H1 (cell line): ENCODE data around the gene MYPOP. TPM values are rescaled to one million over a fixed set of nuclear protein-coding genes. Genes with fewer than 3 reads are reported as not detected.
A peak's percentile ranks its signal among the peaks of the same experiment; 100 is the strongest.

Experiments
- ATF3 ChIP-seq: IDR thresholded peaks from 2 replicates; pipeline ENCODE4 v1.6.1; 2011; ENCODE audit warnings: low read depth, mild to moderate bottlenecking, low read length; ENCODE audit not compliant: insufficient read depth
- BACH1 ChIP-seq: IDR thresholded peaks from 2 replicates; pipeline ENCODE4 v1.6.1; 2012; ENCODE audit warnings: low read length, improper control_type of control experiment
- CBX8 ChIP-seq: fragments of 300-800, 300-1000 bp; sonication (generic); IDR thresholded peaks from 2 replicates; pipeline ENCODE4 v1.7.1; 2016; ENCODE audit warnings: low read depth, low read length, borderline replicate concordance
- CHD1 ChIP-seq: IDR thresholded peaks from 2 replicates; pipeline ENCODE4 v1.6.1; 2012; ENCODE audit warnings: low read depth, low read length, improper control_type of control experiment
- CREB1 ChIP-seq: IDR thresholded peaks from 2 replicates; pipeline ENCODE4 v1.6.1; 2012; ENCODE audit warnings: inconsistent platforms
- EZH2 ChIP-seq: fragments of 200-600 bp; sonication (generic); IDR thresholded peaks from 2 replicates; pipeline ENCODE4 v1.7.1; 2012; ENCODE audit warnings: low read depth, mild to moderate bottlenecking, moderate library complexity, low read length, inconsistent platforms; ENCODE audit not compliant: severe bottlenecking
- JUND ChIP-seq: IDR thresholded peaks from 2 replicates; pipeline ENCODE4 v1.6.1; 2011; ENCODE audit warnings: mild to moderate bottlenecking, improper control_type of control experiment, low read length
- KDM4A ChIP-seq: IDR thresholded peaks from one replicate; pipeline ENCODE4 v1.7.1; 2012; ENCODE audit warnings: low read depth, mild to moderate bottlenecking, moderate library complexity, low read length, inconsistent platforms; ENCODE audit not compliant: severe bottlenecking
- KDM5A ChIP-seq: fragments of 200-600 bp; IDR thresholded peaks from 2 replicates; pipeline ENCODE4 v1.7.1; 2012; ENCODE audit warnings: mild to moderate bottlenecking, low read length, inconsistent platforms, mixed read lengths
- MAX ChIP-seq: IDR thresholded peaks from 2 replicates; pipeline ENCODE4 v1.6.1; 2012; ENCODE audit warnings: inconsistent platforms
- RAD21 ChIP-seq, 2 experiments: IDR thresholded peaks in 1 of 2; conservative IDR thresholded peaks in 1 of 2; 2 replicates each; pipeline ENCODE4 v1.6.1; 2011; ENCODE audit warnings: low read depth in 2 of 2, low read length in 2 of 2, improper control_type of control experiment in 1 of 2, inconsistent platforms in 1 of 2, mild to moderate bottlenecking in 1 of 2, moderate library complexity in 1 of 2
- SIN3A ChIP-seq, 2 experiments: IDR thresholded peaks in 1 of 2; conservative IDR thresholded peaks in 1 of 2; 2 replicates each; pipeline ENCODE4 v1.6.1; 2011 to 2012; ENCODE audit warnings: low read length in 2 of 2, improper control_type of control experiment in 1 of 2, low read depth in 1 of 2, mild to moderate bottlenecking in 1 of 2
- SP1 ChIP-seq: IDR thresholded peaks from 2 replicates; pipeline ENCODE4 v1.6.1; 2011; ENCODE audit warnings: low read depth, low read length
- TAF7 ChIP-seq: optimal IDR thresholded peaks from 2 replicates; pipeline ENCODE3; 2011; ENCODE audit warnings: low read depth, mild to moderate bottlenecking, inconsistent platforms, low read length, moderate library complexity, borderline replicate concordance
- polyA plus RNA-seq, 7 experiments: library from polyadenylated mRNA; depleted of rRNA in 3 of 7; stranded (reverse) in 5 of 7; unstranded in 2 of 7; fragments of >200 nt in 5 of 7; fragments of 200-250 nt in 2 of 7; gene quantifications; 1 replicate in 5 of 7; 2 replicates in 1 of 7; 4 replicates in 1 of 7; pipeline versions ENCODE4 v1.2.1 to v1.2.3, GENCODE V29; 2011 to 2013; ENCODE audit warnings: missing spikeins in 2 of 7, mixed read lengths in 2 of 7
- total RNA-seq: library from RNA; stranded (reverse); fragmentation: NEBNext Ultra II Directional; extraction: Animal tissue kit (Norgen Biotek cat#: 25700); gene quantifications from 2 replicates; pipeline ENCODE4 v1.2.1, GENCODE V29; 2021
- TF ChIP-seq, protein P1 (sequence below), 3 experiments: IDR thresholded peaks; 1 replicate in 2 of 3; 2 replicates in 1 of 3; pipeline versions ENCODE4 v1.5.1 to v1.6.1; 2011; ENCODE audit warnings: low read length in 3 of 3, mild to moderate bottlenecking in 3 of 3, inconsistent platforms in 2 of 3, low read depth in 1 of 3, moderate library complexity in 1 of 3; ENCODE audit not compliant: insufficient read depth in 1 of 3; ENCODE audit errors: control extremely low read depth in 1 of 3

MYPOP gene
- total and polyA plus RNA-seq, 2 of the 8 experiments (the other 6 are each of a cell fraction or from before 2014, with no cell fraction given) = 3.2 to 11.1 TPM

DNA sequence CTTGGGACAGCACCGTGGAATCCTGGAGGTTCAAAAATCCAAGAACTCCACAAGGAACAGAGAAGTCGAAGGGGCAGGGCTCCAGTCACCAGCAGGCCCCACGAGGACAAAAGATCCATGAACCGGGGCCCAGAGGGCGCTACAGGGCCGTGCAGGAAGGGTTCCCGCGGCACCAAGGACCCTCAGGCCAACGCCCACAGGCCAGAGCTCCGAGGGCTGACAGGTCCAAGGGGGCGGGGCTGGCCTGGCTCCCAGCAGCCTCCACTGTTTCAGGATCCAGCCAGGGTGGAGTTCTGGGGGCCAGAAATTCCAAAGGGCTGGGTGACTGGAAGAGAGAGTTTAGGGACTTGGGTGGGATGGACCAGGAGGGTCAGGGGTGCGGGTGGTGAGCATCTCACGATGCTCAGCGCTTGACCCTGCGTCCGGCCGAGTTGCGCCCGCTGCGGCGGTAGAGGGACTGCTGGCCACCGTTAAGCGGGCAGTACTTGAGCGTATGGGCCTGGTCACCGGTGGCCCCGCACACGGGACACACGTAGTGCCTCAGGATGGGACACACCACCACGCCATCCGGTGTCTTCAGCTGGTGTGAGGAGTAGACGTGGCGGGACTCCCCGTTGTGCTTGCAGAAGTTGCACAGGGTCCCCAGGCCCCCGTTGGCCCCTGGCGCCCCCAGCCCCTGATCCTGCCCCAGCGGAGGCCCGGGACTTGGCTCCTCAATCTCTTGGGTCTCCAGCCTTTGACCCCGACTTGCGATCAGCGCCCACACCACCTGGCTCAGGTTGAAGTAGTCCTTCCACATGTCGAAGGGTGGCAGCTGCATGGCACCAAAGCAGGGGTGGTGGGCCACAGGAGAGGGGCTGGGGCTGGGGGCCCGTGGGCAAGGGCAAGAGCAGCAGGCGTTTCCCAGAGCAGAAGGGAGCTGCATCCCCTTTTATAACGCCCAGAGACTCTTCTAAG is 11.7 kb upstream of the MYPOP start, which contains the start of gene NANOS2 (continued):
- TF ChIP-seq, protein P1, sequence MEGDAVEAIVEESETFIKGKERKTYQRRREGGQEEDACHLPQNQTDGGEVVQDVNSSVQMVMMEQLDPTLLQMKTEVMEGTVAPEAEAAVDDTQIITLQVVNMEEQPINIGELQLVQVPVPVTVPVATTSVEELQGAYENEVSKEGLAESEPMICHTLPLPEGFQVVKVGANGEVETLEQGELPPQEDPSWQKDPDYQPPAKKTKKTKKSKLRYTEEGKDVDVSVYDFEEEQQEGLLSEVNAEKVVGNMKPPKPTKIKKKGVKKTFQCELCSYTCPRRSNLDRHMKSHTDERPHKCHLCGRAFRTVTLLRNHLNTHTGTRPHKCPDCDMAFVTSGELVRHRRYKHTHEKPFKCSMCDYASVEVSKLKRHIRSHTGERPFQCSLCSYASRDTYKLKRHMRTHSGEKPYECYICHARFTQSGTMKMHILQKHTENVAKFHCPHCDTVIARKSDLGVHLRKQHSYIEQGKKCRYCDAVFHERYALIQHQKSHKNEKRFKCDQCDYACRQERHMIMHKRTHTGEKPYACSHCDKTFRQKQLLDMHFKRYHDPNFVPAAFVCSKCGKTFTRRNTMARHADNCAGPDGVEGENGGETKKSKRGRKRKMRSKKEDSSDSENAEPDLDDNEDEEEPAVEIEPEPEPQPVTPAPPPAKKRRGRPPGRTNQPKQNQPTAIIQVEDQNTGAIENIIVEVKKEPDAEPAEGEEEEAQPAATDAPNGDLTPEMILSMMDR (IDR thresholded peaks at IDR 0.05; ENCODE audit: control extremely low read depth in 1 of 3, insufficient read depth in 1 of 3, low read depth in 1 of 3, low read length in 3 of 3) = peak; percentile 70 to 89 (median 88)
- peak; percentile 27; the same call in 1 of the 2 replicates for TF ChIP-seq MAX
- TF ChIP-seq CREB1 = peak; percentile 26; the same call in 1 of the 2 replicates
- no peak for TF ChIP-seq ATF3
- no peak for TF ChIP-seq TAF7
- TF ChIP-seq BACH1 = 0 out of 2 replicates have a peak, but pooled peaks have one; percentile 30
- TF ChIP-seq EZH2 = no peak
- no peak for TF ChIP-seq CBX8
- TF ChIP-seq KDM4A = no peak
- TF ChIP-seq CHD1 = no peak
- TF ChIP-seq SP1 = no peak
- 0 out of 2 replicates have a peak, but pooled peaks have one; percentile 20 for TF ChIP-seq JUND
- peak; percentile 89 to 93 for TF ChIP-seq RAD21 (IDR thresholded peaks at IDR 0.05 in 1 of 2, conservative IDR thresholded peaks at IDR 0.05 in 1 of 2; ENCODE audit: low read depth in 2 of 2, low read length in 2 of 2)
- TF ChIP-seq SIN3A (conservative IDR thresholded peaks at IDR 0.05 in 1 of 2, IDR thresholded peaks at IDR 0.05 in 1 of 2; ENCODE audit: low read depth in 1 of 2, low read length in 2 of 2) = peak in 1 of 2 experiments; percentile 87; a peak in 2 of 4 replicates
- TF ChIP-seq KDM5A = no peak
